OCI-LY3 (cell line): ENCODE data around the gene GEMIN8.

ENCODE experiments used
- H2AFZ ChIP-seq: fragments of 200-600, 300-600 bp; shearing (Covaris generic); 2 replicates; pipeline ENCODE4 v1.6.0; 2014; ENCODE audit warnings: antibody characterized with exemption, low read depth, low read length
- H3K27ac ChIP-seq: fragments of 200-600, 300-600 bp; sonication (generic); 2 replicates; pipeline ENCODE4 v1.5.1; 2014; ENCODE audit warnings: mild to moderate bottlenecking, low read length, moderate library complexity, mixed read lengths
- H3K27me3 ChIP-seq: fragments of 200-600, 300-600 bp; sonication (generic); 2 replicates; pipeline ENCODE4 v1.6.1; 2014; ENCODE audit warnings: low read depth, low read length, mixed read lengths
- H3K36me3 ChIP-seq: fragments of 200-600, 300-600 bp; sonication (generic); replicated peaks from 2 replicates; pipeline ENCODE3; 2014; ENCODE audit warnings: low read depth, low read length, mixed read lengths
- H3K4me1 ChIP-seq: fragments of 300-600, 200-600 bp; sonication (generic); 2 replicates; pipeline ENCODE4 v1.6.1; 2014; ENCODE audit warnings: low read length, mixed read lengths
- H3K4me2 ChIP-seq: fragments of 200-600, 300-600 bp; sonication (generic); 2 replicates; pipeline ENCODE4 v1.6.1; 2014; ENCODE audit warnings: low read length, mixed read lengths
- H3K4me3 ChIP-seq: fragments of 300-600, 200-600 bp; sonication (generic); 2 replicates; pipeline ENCODE4 v1.5.1; 2014; ENCODE audit warnings: antibody characterized with exemption, mild to moderate bottlenecking, low read length, moderate library complexity
- H3K79me2 ChIP-seq: fragments of 300-600, 200-600 bp; shearing (Covaris generic); 2 replicates; pipeline ENCODE4 v1.6.1; 2014; ENCODE audit warnings: mild to moderate bottlenecking, low read length, mixed read lengths
- H3K9ac ChIP-seq: fragments of 300-600, 200-600 bp; shearing (Covaris generic); 2 replicates; pipeline ENCODE4 v1.6.0; 2014; ENCODE audit warnings: mild to moderate bottlenecking, low read length, moderate library complexity
- H3K9me3 ChIP-seq: fragments of 200-600, 300-600 bp; shearing (Covaris generic); 2 replicates; pipeline ENCODE4 v1.6.1; 2014; ENCODE audit warnings: low read length, mixed read lengths; ENCODE audit not compliant: insufficient read depth
- H4K20me1 ChIP-seq: fragments of 200-600, 300-600 bp; sonication (generic); 2 replicates; pipeline ENCODE4 v1.6.1; 2016; ENCODE audit warnings: low read length, mixed read lengths; ENCODE audit not compliant: insufficient read depth
- CTCF ChIP-seq: fragments of 200-600, 300-600 bp; sonication (generic); IDR thresholded peaks from 2 replicates; pipeline ENCODE4 v1.5.1; 2014; ENCODE audit warnings: antibody characterized with exemption, low read length, low read depth
- EZH2phosphoT487 ChIP-seq: fragments of 200-600 bp; shearing (Covaris generic); IDR thresholded peaks from 2 replicates; pipeline ENCODE4 v1.6.1; 2018; ENCODE audit warnings: antibody characterized with exemption, mixed run types, low read depth

Gene GEMIN8

DNA sequence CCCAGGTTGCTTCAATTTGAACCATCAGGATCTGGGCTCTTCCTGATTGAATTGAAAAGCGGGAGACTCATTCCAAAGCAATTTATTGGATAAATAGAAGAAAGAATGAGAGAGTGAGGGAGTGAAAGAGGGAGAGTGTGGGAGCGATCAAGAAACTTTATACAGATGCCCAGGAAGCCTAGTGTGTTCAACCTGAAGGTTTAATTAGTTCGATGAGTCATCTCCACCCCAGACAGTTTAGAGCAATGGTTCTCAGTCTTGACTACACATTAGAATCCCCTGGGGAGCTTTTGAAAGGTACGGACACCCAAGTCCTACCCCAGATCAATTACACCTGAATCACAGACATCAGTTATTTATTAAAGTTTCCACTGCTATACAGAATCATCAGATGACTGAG lies 61.5 kb downstream of the GEMIN8 start:
- no peak overlapping the region for H2AFZ ChIP-seq

DNA sequence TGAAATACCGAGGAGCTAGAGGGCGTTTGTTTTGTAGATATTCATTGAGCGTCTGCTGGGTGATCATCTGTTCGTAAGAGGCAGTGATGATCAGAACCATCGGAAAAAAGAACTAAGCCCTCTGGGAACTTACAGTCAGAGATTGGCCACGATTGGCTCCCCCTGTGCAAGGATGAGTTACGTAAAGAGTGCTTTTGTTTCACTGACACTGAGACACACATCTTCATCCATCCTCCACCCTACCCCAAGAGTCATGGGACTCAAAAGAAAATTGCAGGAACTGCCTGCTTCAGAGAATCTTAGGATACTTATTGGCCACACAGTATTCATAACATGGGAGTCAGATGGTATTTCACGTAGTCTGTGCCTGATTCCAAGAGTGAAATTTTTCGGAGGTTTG lies 62.1 kb downstream of the GEMIN8 start:
- H3K4me3 ChIP-seq, result no peak overlapping the region
- H3K36me3 ChIP-seq, result no peaks in the 10 kb centered on the region
- H3K79me2 ChIP-seq, result no peaks in the 10 kb centered on the region
- no peaks in the 10 kb centered on the region for H3K9me3 ChIP-seq
- H3K27ac ChIP-seq, result no peak overlapping the region
- H2AFZ ChIP-seq, result no peak overlapping the region
- peaks cover 24% of the 10 kb centered on the region for H3K4me1 ChIP-seq
- TF ChIP-seq CTCF (no peak), EZH2phosphoT487 (no peak)
- H3K4me2 ChIP-seq, result no peak overlapping the region
- no peaks in the 10 kb centered on the region for H4K20me1 ChIP-seq
- H3K9ac ChIP-seq, result no peak overlapping the region
- H3K27me3 ChIP-seq, result no peaks in the 10 kb centered on the region

More for the DNA sequence above, 61.5 kb downstream of the GEMIN8 start:
- H3K4me3 ChIP-seq, result no peak overlapping the region
- H3K27me3 ChIP-seq, result no peaks in the 10 kb centered on the region
- no peaks in the 10 kb centered on the region for H4K20me1 ChIP-seq
- H3K9me3 ChIP-seq, result no peaks in the 10 kb centered on the region
- no peaks in the 10 kb centered on the region for H3K36me3 ChIP-seq
- H3K4me2 ChIP-seq, result peak overlapping the region; percentile 31; the same call in 1 of the 2 replicates
- no peak overlapping the region for H3K27ac ChIP-seq
- TF ChIP-seq CTCF, result no peak
- TF ChIP-seq EZH2phosphoT487, result no peak
- no peak overlapping the region for H3K9ac ChIP-seq
- peaks cover 24% of the 10 kb centered on the region for H3K4me1 ChIP-seq
- H3K79me2 ChIP-seq, result no peaks in the 10 kb centered on the region

- no peak overlapping the region for H3K4me3 ChIP-seq
- H3K27me3 ChIP-seq, result no peaks in the 10 kb centered on the region
- H3K9me3 ChIP-seq, result no peaks in the 10 kb centered on the region
- no peak overlapping the region for H3K9ac ChIP-seq
- H3K27ac ChIP-seq, result no peak overlapping the region
- H2AFZ ChIP-seq, result no peak overlapping the region
- peaks cover 29% of the 10 kb centered on the region for H3K4me1 ChIP-seq
- H3K36me3 ChIP-seq, result no peaks in the 10 kb centered on the region
- no peak for TF ChIP-seq EZH2phosphoT487
- no peak for TF ChIP-seq CTCF
- H3K4me2 ChIP-seq, result no peak overlapping the region
- H4K20me1 ChIP-seq, result no peaks in the 10 kb centered on the region
- H3K79me2 ChIP-seq, result no peaks in the 10 kb centered on the region
These were observed 62.9 kb downstream of the GEMIN8 start for GRCh38 chrX:13966793-13967125.

- no peak overlapping the region for H3K27ac ChIP-seq
- H3K9ac ChIP-seq, result no peak overlapping the region
- no peaks in the 10 kb centered on the region for H3K79me2 ChIP-seq
- no peaks in the 10 kb centered on the region for H3K36me3 ChIP-seq
- TF ChIP-seq EZH2phosphoT487 (no peak), CTCF (no peak)
- no peak overlapping the region for H3K4me2 ChIP-seq
- no peaks in the 10 kb centered on the region for H4K20me1 ChIP-seq
- no peak overlapping the region for H3K4me3 ChIP-seq
- no peaks in the 10 kb centered on the region for H3K9me3 ChIP-seq
- H2AFZ ChIP-seq, result no peak overlapping the region
- H3K27me3 ChIP-seq, result no peaks in the 10 kb centered on the region
- H3K4me1 ChIP-seq, result peaks cover 33% of the 10 kb centered on the region
These were observed 63.5 kb downstream of the GEMIN8 start for GRCh38 chrX:13966071-13966792.
